Dedifferentiated amniotic fluid mesenchymal stem cell (primary cell): ENCODE measurements around the gene PPP1R37.

ENCODE experiments used
- DNase-seq: peaks from one replicate; pipeline ENCODE4 v3.0.0-alpha.2; 2016; ENCODE audit errors: extremely low spot score

Gene PPP1R37

GRCh38 chr19:45071545-45071938 is 21.4 kb upstream of the PPP1R37 start:
- DNase-seq = no peak

- no peak for DNase-seq
These were observed 20.8 kb upstream of the PPP1R37 start for GRCh38 chr19:45071969-45072790.

GRCh38 chr19:45074744-45075300 is 18.2 kb upstream of the PPP1R37 start:
- no peak for DNase-seq

- DNase-seq = no peak
These were observed 17.5 kb upstream of the PPP1R37 start for GRCh38 chr19:45075301-45076028.

GRCh38 chr19:45076029-45076850 is 16.7 kb upstream of the PPP1R37 start, which contains the start of gene ZNF296:
Gene ZNF296, minus strand, starts transcription at chr19:45076478. Its CDS starts 105 bp downstream, at chr19:45076373.
- no peak for DNase-seq

GRCh38 chr19:45076851-45077730 is 15.9 kb upstream of the PPP1R37 start:
- no peak for DNase-seq

- DNase-seq = no peak
These were observed 14.5 kb upstream of the PPP1R37 start for GRCh38 chr19:45078390-45079062.

GRCh38 chr19:45079063-45079910 is 13.7 kb upstream of the PPP1R37 start, which contains the start of gene GEMIN7:
Gene GEMIN7, plus strand, starts transcription at chr19:45079260. Its CDS starts 10,855 bp downstream, at chr19:45090115.
- peak; percentile 27 for DNase-seq

- no peak for DNase-seq
These were observed 13.0 kb upstream of the PPP1R37 start for GRCh38 chr19:45079911-45080370.

- no peak for DNase-seq
These were observed 10.8 kb upstream of the PPP1R37 start for GRCh38 chr19:45082170-45082569.

GRCh38 chr19:45086480-45086879 is 6.5 kb upstream of the PPP1R37 start:
- no peak for DNase-seq

GRCh38 chr19:45087531-45087930 is 5.4 kb upstream of the PPP1R37 start:
- no peak for DNase-seq

GRCh38 chr19:45090034-45090433 is 2.9 kb upstream of the PPP1R37 start:
- no peak for DNase-seq

- no peak for DNase-seq
These were observed 2.4 kb upstream of the PPP1R37 start for GRCh38 chr19:45090606-45091005.

GRCh38 chr19:45091031-45091923 is 1.7 kb upstream of the PPP1R37 start:
- DNase-seq = peak; percentile 99

GRCh38 chr19:45094137-45094536 is 1.2 kb downstream of the PPP1R37 start:
- DNase-seq = no peak

GRCh38 chr19:45094707-45095106 is 1.7 kb downstream of the PPP1R37 start:
- DNase-seq = no peak
